ENCODE results near the gene ITGB3. TPM values are rescaled to one million over a fixed set of nuclear protein-coding genes. Genes with fewer than 3 reads are reported as not detected.
A peak's percentile ranks its signal among the peaks of the same experiment; 100 is the strongest.

The ITGB3 gene
- total and polyA plus RNA-seq, 4 donors: 14.4 to 210 (median 50.4) TPM

DNA sequence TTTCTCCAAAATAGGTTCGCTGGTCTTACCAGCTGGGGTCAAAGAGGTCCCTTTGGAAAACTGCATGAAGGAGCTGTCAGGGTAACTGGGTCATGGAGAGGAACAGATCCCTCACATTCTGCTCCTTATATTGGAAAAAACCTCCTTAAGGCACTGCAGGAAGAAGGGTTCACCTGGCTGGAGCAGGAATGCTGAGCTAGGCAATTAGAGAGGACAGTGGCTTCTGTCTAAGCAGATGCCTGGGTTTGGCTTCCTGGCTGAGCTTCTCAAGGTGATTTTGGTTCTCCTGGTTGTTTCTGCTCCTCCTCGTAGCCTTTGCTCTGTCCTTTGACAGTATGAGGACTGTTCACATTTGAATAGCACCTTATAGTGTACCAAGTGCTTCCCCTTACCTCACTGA, 19.6 kb downstream of the ITGB3 start:
- Histone ChIP-seq H3K27me3 (ENCODE audit: control insufficient read depth in 1 of 2, insufficient read depth in 2 of 2, low read length in 1 of 2) (no peaks in the 10 kb centered on the region), H3K36me3 (ENCODE audit: control insufficient read depth in 1 of 2, insufficient read depth in 2 of 2, low read length in 1 of 2) (no peaks in the 10 kb centered on the region), H3K27ac (ENCODE audit: low read depth in 1 of 2, low read length in 2 of 2) (peak overlapping the region; percentile 82 to 99), H3K4me1 (ENCODE audit: control insufficient read depth in 1 of 2, insufficient read depth in 2 of 2, low read length in 2 of 2) (peaks cover 5 to 9% of the 10 kb centered on the region in 2 donors), H3K4me3 (ENCODE audit: low read length in 2 of 2) (no peak overlapping the region), H3K9me3 (ENCODE audit: control insufficient read depth, low read length) (no peaks in the 10 kb centered on the region)
- intact Hi-C loops (cut with DNase I): loop anchor here in 1 of 2 donors (5.0 kb wide), 1 partner anchor 36 kb away; no protein-coding TSS in a partner anchor
- WGBS, 2 donors: 97 to 100% methylated on average over 2 of the region's 2 CpGs
- DNase-seq: no peak
- ATAC-seq (ENCODE audit: low FRiP score): no peak

DNA sequence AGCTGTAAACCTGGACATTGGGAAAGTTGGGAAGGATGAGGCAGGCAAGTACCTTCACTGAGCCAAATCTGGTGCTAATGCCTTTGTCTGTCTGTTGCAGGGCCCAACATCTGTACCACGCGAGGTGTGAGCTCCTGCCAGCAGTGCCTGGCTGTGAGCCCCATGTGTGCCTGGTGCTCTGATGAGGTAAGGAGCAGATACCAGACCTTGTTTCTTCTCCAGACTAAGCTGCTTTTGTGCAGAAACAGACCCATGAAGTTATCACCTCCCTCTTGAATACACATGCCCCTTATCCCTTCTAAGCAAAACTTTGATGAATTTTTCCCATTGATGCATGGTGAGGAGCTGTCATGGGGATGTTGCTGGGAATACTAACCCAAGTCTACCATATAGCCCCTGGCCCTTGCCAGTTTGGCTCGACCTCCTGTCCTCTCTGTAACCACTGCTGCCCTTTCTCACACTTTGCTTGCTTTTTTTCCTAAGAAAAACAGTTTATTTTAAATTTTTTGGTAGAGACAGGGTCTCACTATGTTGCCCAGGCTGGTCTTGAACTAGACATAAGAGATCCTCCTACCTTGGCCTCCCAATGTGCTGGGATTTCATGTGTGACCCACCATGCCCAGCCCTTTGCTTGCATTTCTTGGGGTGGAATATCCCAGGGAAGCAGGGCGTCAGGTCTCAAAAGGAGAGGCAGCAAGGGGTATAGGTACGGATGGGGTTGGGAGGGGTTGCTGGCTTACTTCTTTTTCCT, 20.9 kb downstream of the ITGB3 start:
- Histone ChIP-seq H3K27ac (ENCODE audit: low read depth in 1 of 2, low read length in 2 of 2) (peak overlapping the region; percentile 82 to 99), H3K9me3 (ENCODE audit: control insufficient read depth, low read length) (no peaks in the 10 kb centered on the region), H3K27me3 (ENCODE audit: control insufficient read depth in 1 of 2, insufficient read depth in 2 of 2, low read length in 1 of 2) (no peaks in the 10 kb centered on the region), H3K4me1 (ENCODE audit: control insufficient read depth in 1 of 2, insufficient read depth in 2 of 2, low read length in 2 of 2) (peaks cover 6 to 7% of the 10 kb centered on the region in 2 donors), H3K36me3 (ENCODE audit: control insufficient read depth in 1 of 2, insufficient read depth in 2 of 2, low read length in 1 of 2) (no peaks in the 10 kb centered on the region), H3K4me3 (ENCODE audit: low read length in 2 of 2) (no peak overlapping the region)
- ATAC-seq (ENCODE audit: low FRiP score) (no peak), DNase-seq (no peak)
- WGBS, 2 donors: 46 to 50% methylated on average over 5 of the region's 5 CpGs
- intact Hi-C loops (cut with DNase I): loop anchor here (5.0 kb wide), 3 partner anchors 32 to 38 kb away; no protein-coding TSS in a partner anchor

DNA sequence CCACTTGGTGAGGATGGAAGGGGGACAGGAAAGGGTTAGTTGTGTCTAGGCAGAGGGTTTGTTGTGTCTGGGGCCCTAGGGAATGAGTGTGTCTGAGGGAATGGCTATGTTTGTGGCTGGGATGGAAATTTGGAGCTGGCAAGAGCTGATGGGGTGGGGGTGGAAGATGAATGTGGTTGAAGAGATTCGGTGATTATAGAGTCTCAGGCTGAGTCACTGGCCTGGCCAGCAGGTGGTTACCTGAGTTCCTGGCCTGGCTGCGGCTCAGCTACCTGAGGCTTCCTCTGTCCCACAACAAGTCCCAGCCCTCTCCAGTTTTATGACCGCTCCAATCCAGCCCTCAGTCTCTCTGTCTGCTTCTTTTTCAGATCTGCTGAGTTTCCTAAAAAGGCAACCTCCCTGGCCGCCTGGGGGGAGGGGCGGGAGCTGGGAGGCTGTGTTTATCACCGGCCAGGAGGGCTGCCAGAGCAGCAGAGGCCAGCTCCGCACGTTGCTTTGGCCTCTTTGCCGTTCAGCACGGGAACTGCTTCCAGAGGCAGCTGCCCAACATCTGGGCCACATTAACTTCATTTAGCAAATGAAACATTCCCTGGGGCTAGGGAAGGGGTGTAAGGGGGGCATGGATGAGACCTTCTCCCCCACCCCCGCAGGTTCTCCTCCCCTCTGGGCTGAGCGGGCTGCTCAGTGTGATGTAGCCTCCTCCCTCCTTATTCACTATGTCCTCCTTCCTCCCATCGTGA, 21.8 kb downstream of the ITGB3 start:
- Histone ChIP-seq H3K36me3 (ENCODE audit: control insufficient read depth in 1 of 2, insufficient read depth in 2 of 2, low read length in 1 of 2) (no peaks in the 10 kb centered on the region), H3K27me3 (ENCODE audit: control insufficient read depth in 1 of 2, insufficient read depth in 2 of 2, low read length in 1 of 2) (no peaks in the 10 kb centered on the region), H3K27ac (ENCODE audit: low read depth in 1 of 2, low read length in 2 of 2) (peak overlapping the region; percentile 82 to 99), H3K4me3 (ENCODE audit: low read length in 2 of 2) (no peak overlapping the region), H3K4me1 (ENCODE audit: control insufficient read depth in 1 of 2, insufficient read depth in 2 of 2, low read length in 2 of 2) (peaks cover 7 to 15% of the 10 kb centered on the region in 2 donors), H3K9me3 (ENCODE audit: control insufficient read depth, low read length) (no peaks in the 10 kb centered on the region)
- WGBS, 2 donors: 1 to 5% methylated on average over 13 of the region's 13 CpGs
- ATAC-seq (ENCODE audit: low FRiP score) (peak; percentile 77), DNase-seq (peak; percentile 93 to 94)
- intact Hi-C loops (cut with DNase I): loop anchor here (5.0 kb wide), 2 partner anchors 33 to 37 kb away; no protein-coding TSS in a partner anchor

DNA sequence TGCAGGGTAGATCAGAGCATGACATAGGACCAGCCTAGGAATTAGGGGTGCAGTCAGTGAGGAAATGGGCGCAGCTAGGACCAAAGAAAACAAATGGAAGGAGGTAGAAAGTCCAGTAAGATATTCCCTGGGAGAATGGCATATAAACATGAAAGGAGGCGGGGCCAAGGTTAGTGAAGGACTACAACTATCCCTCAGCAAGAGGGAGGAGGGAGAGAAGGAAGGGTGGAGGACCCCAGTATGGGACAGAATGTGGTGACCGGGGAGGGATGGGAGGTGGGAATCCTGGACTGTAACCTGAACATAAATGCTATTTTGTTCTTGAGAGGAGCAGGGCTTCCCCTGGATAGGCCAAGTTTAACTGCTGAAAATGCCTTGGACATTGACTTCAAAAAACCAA, 22.8 kb downstream of the ITGB3 start:
- intact Hi-C loops (cut with DNase I): loop anchor here (5.0 kb wide), 2 partner anchors 34 to 36 kb away; no protein-coding TSS in a partner anchor
- Histone ChIP-seq H3K36me3 (ENCODE audit: control insufficient read depth in 1 of 2, insufficient read depth in 2 of 2, low read length in 1 of 2) (no peaks in the 10 kb centered on the region), H3K27ac (ENCODE audit: low read depth in 1 of 2, low read length in 2 of 2) (peak overlapping the region; percentile 82 to 99), H3K4me1 (ENCODE audit: control insufficient read depth in 1 of 2, insufficient read depth in 2 of 2, low read length in 2 of 2) (peaks cover 5 to 18% of the 10 kb centered on the region in 2 donors), H3K27me3 (ENCODE audit: control insufficient read depth in 1 of 2, insufficient read depth in 2 of 2, low read length in 1 of 2) (no peaks in the 10 kb centered on the region), H3K4me3 (ENCODE audit: low read length in 2 of 2) (no peak overlapping the region), H3K9me3 (ENCODE audit: control insufficient read depth, low read length) (no peaks in the 10 kb centered on the region)
- DNase-seq (no peak), ATAC-seq (ENCODE audit: low FRiP score) (no peak)
- WGBS, 2 donors: 41 to 56% methylated on average over 3 of the region's 3 CpGs

DNA sequence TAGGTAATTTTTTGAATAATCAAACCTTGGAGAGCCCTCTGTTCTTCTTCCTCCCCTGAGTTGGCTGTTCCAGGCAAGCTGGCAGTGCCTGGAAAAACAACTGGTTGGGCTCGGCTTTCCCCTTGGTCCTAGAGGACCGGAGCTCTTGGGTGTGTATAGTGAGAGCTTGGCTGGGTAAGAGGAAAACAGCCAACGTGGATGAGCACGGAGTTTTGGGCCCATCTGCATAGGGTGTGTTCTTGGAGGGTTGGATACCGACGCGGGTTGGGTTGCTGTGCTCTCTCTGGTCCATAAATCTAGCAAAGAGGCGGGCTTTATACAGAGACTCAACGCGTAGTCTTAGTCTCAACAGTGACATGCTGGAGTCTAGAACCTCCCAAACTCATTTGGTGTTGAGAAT, 23.2 kb downstream of the ITGB3 start:
- Histone ChIP-seq H3K27me3 (ENCODE audit: control insufficient read depth in 1 of 2, insufficient read depth in 2 of 2, low read length in 1 of 2) (no peaks in the 10 kb centered on the region), H3K27ac (ENCODE audit: low read depth in 1 of 2, low read length in 2 of 2) (peak overlapping the region; percentile 70 to 99), H3K4me1 (ENCODE audit: control insufficient read depth in 1 of 2, insufficient read depth in 2 of 2, low read length in 2 of 2) (peaks cover 5 to 18% of the 10 kb centered on the region in 2 donors), H3K36me3 (ENCODE audit: control insufficient read depth in 1 of 2, insufficient read depth in 2 of 2, low read length in 1 of 2) (no peaks in the 10 kb centered on the region), H3K9me3 (ENCODE audit: control insufficient read depth, low read length) (no peaks in the 10 kb centered on the region), H3K4me3 (ENCODE audit: low read length in 2 of 2) (no peak overlapping the region)
- 25 to 26% methylated on average over 10 of the region's 10 CpGs for WGBS, 2 donors
- intact Hi-C loops (cut with DNase I): loop anchor here (5.0 kb wide), 2 partner anchors 35 kb away; no protein-coding TSS in a partner anchor
- peak; percentile 87 to 90 for DNase-seq
- peak; percentile 63 for ATAC-seq (ENCODE audit: low FRiP score)

DNA sequence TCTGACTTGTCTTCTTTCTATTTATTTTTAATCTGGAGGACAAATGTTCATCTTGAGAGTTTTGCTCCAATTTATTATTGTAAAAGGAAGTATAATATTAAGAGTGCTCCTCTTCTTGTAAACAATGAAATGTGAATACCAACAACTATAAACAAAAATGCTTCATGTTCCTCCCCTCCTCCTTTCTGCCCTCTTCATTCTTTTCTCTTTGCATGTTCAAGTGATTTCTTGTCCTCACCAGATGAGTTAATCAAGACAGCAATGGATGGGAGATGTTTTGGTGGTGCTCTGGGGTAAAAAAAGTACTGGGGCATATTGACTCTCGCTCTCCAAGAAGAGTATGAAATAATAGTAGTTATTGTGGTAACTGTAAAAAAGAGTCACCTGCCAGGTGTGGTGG, 24.3 kb downstream of the ITGB3 start:
- no peak for DNase-seq

DNA sequence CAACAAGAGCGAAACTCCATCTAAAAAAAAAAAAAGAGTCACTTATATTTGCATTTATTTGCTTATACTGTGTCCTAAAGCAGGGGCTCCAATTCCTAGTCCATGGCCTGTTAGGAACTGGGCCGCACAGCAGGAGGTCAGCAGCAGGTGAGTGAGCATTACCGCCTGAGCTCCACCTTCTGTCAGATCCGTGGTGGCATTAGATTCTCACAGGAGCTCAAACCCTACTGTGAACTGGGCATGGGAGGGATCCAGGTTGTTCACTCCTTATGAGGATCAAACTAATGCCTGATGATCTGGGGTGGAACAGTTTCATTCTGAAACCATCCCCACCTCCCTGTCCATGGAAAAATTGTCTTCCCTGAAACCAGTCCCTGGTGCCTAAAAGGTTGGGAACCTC, 24.9 kb downstream of the ITGB3 start:
- H3K27me3 ChIP-seq (ENCODE audit: control insufficient read depth in 1 of 2, insufficient read depth in 2 of 2, low read length in 1 of 2): no peaks in the 10 kb centered on the region
- ATAC-seq (ENCODE audit: low FRiP score) (no peak), DNase-seq (no peak)
- H3K9me3 ChIP-seq (ENCODE audit: control insufficient read depth, low read length): no peaks in the 10 kb centered on the region
- H3K4me1 ChIP-seq (ENCODE audit: control insufficient read depth in 1 of 2, insufficient read depth in 2 of 2, low read length in 2 of 2): peaks cover 5 to 18% of the 10 kb centered on the region in 2 donors
- peak overlapping the region; percentile 79 to 95 for H3K27ac ChIP-seq (ENCODE audit: low read depth in 1 of 2, low read length in 2 of 2)
- no peak overlapping the region for H3K4me3 ChIP-seq (ENCODE audit: low read length in 2 of 2)
- no peaks in the 10 kb centered on the region for H3K36me3 ChIP-seq (ENCODE audit: control insufficient read depth in 1 of 2, insufficient read depth in 2 of 2, low read length in 1 of 2)
- WGBS, 2 donors: 75 to 80% methylated on average over 4 of the region's 4 CpGs
- intact Hi-C loops (cut with DNase I): loop anchor here (2.0 to 5.0 kb wide), 3 partner anchors 16 to 36 kb away; no protein-coding TSS in a partner anchor

More for the DNA sequence above, 24.3 kb downstream of the ITGB3 start:
- intact Hi-C loops (cut with DNase I): loop anchor here (2.0 to 5.0 kb wide), 3 partner anchors 17 to 36 kb away; no protein-coding TSS in a partner anchor
- WGBS, 2 donors: 95 to 100% methylated on average over 1 of the region's 1 CpG
- H3K4me3 ChIP-seq (ENCODE audit: low read length in 2 of 2): no peak overlapping the region
- H3K36me3 ChIP-seq (ENCODE audit: control insufficient read depth in 1 of 2, insufficient read depth in 2 of 2, low read length in 1 of 2): no peaks in the 10 kb centered on the region
- H3K4me1 ChIP-seq (ENCODE audit: control insufficient read depth in 1 of 2, insufficient read depth in 2 of 2, low read length in 2 of 2): peaks cover 5 to 18% of the 10 kb centered on the region in 2 donors
- no peaks in the 10 kb centered on the region for H3K9me3 ChIP-seq (ENCODE audit: control insufficient read depth, low read length)
- H3K27ac ChIP-seq (ENCODE audit: low read depth in 1 of 2, low read length in 2 of 2): peak overlapping the region; percentile 70 to 79
- no peaks in the 10 kb centered on the region for H3K27me3 ChIP-seq (ENCODE audit: control insufficient read depth in 1 of 2, insufficient read depth in 2 of 2, low read length in 1 of 2)
- no peak for ATAC-seq (ENCODE audit: low FRiP score)

DNA sequence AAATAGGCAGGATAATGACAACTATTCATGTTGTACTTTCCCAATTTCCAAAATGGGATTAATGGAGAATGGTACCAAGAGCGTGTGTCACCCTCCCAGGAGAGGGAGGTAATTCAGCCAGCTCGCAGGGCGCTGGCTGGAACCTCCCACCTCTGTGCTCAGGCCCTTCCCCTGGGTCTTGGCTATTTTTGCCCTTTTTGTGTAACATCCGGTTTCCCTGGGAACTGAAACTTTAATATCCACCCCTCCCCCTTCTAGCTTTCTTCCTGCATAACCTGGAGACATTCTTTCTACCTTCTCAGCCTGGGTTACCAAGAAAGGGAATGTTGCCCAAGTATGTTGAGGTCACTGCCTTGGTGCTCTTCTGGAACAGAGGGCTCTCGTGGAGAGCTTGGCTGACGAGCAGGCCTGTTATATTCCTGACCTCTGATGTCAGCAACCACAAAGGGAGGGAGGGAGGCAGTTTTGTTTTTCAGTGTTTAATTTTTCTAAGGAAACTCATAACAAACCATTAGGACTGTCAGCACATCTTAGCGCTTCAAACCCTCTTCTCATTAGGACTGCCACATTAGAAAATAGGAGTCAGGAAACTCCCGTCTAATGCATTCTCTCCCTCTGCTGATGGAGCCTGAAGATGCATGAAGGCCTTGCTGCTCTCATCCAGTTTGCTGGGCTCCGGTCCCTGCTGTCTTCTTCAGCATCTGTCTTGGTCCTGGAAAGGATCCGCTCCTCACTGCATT, 25.6 kb downstream of the ITGB3 start:
- 2 to 5% methylated on average over 10 of the region's 10 CpGs for WGBS, 2 donors
- intact Hi-C loops (cut with DNase I): loop anchor here (2.0 to 5.0 kb wide), 3 partner anchors 16 to 37 kb away; no protein-coding TSS in a partner anchor
- no peak overlapping the region for H3K4me3 ChIP-seq (ENCODE audit: low read length in 2 of 2)

More for the DNA sequence above, 25.6 kb downstream of the ITGB3 start:
- no peaks in the 10 kb centered on the region for H3K36me3 ChIP-seq (ENCODE audit: control insufficient read depth in 1 of 2, insufficient read depth in 2 of 2, low read length in 1 of 2)
- no peaks in the 10 kb centered on the region for H3K9me3 ChIP-seq (ENCODE audit: control insufficient read depth, low read length)
- H3K27ac ChIP-seq (ENCODE audit: low read depth in 1 of 2, low read length in 2 of 2): peak overlapping the region; percentile 91 to 100
- no peaks in the 10 kb centered on the region for H3K27me3 ChIP-seq (ENCODE audit: control insufficient read depth in 1 of 2, insufficient read depth in 2 of 2, low read length in 1 of 2)
- ATAC-seq (ENCODE audit: low FRiP score) (peak; percentile 88), DNase-seq (peak; percentile 88 to 90)
- H3K4me1 ChIP-seq (ENCODE audit: control insufficient read depth in 1 of 2, insufficient read depth in 2 of 2, low read length in 2 of 2): peaks cover 5 to 15% of the 10 kb centered on the region in 2 donors

Measured in aorta (tissue), 5 donors.